ENCODE data around the gene MCUB. TPM values are rescaled to one million over a fixed set of nuclear protein-coding genes. Genes with fewer than 3 reads are reported as not detected.

MCUB gene
- polyA plus RNA-seq, 3 donors = 117 to 125 (median 123) TPM

- no peaks in the 10 kb centered on the region for H3K27me3 Mint-ChIP-seq (ENCODE audit: low read depth in 3 of 3)
- peaks cover 15% of the 10 kb centered on the region for H3K4me1 Mint-ChIP-seq
These were observed 71.6 kb downstream of the MCUB start for GRCh38 chr4:109631532-109632108.

GRCh38 chr4:109640644-109641043 lies 80.6 kb downstream of the MCUB start:
- Histone ChIP-seq H3K9ac (ENCODE audit: insufficient read depth, low read length, poor library complexity, severe bottlenecking) (no peak overlapping the region), H2AFZ (ENCODE audit: insufficient read depth, low read depth, low read length, poor library complexity, severe bottlenecking) (no peak overlapping the region), H3K9me3 (replicated peaks in 1 of 2; ENCODE audit: control insufficient read depth in 1 of 2, insufficient read depth in 1 of 2, low read length in 2 of 2) (peaks cover 0 to 4% of the 10 kb centered on the region in 2 donors), H3K4me2 (replicated peaks; ENCODE audit: extremely low read depth, low read length, poor library complexity, severe bottlenecking) (no peak overlapping the region), H3K27ac (ENCODE audit: low read depth in 1 of 2, low read length in 2 of 2) (no peak overlapping the region), H3K36me3 (replicated peaks in 1 of 2; ENCODE audit: control insufficient read depth in 1 of 2, insufficient read depth in 2 of 2, low read length in 2 of 2) (no peaks in the 10 kb centered on the region), H3K27me3 (ENCODE audit: control insufficient read depth in 2 of 2, insufficient read depth in 2 of 2, low read length in 2 of 2) (no peaks in the 10 kb centered on the region), H3K4me3 (replicated peaks in 1 of 3; ENCODE audit: low read depth in 2 of 3, low read length in 3 of 3) (no peak overlapping the region), H3K4me1 (ENCODE audit: control insufficient read depth in 1 of 2, insufficient read depth in 2 of 2, low read length in 2 of 2) (no peaks in the 10 kb centered on the region), H3K79me2 (ENCODE audit: insufficient read depth, low read length) (peaks cover 12% of the 10 kb centered on the region), H4K20me1 (ENCODE audit: insufficient read depth, low read length) (peaks cover 78% of the 10 kb centered on the region)
- intact Hi-C loops (cut with micrococcal nuclease) = no loop called here
- DNase-seq = no peak
- H3K27me3 Mint-ChIP-seq (ENCODE audit: low read depth in 3 of 3) = peaks cover 0 to 3% (median 0%) of the 10 kb centered on the region in 3 donors
- H3K27ac Mint-ChIP-seq = peak overlapping the region in 1 of 7 donors; percentile 55
- no peak overlapping the region for H3K4me3 Mint-ChIP-seq
- H3K4me1 Mint-ChIP-seq = no peaks in the 10 kb centered on the region
- no peak for TF ChIP-seq CTCF (IDR thresholded peaks at IDR 0.05)
- peaks cover 4 to 16% of the 10 kb centered on the region in 2 donors for H3K36me3 Mint-ChIP-seq
- no CpG with 5 or more reads among the region's 2 CpGs for WGBS (ENCODE audit: insufficient coverage)
- H3K9me3 Mint-ChIP-seq = peaks cover 3 to 12% (median 7%) of the 10 kb centered on the region in 7 donors

More at GRCh38 chr4:109631532-109632108, 71.6 kb downstream of the MCUB start:
- Mint-ChIP-seq H3K36me3 (peaks cover 3 to 6% of the 10 kb centered on the region in 2 donors), H3K4me3 (no peak overlapping the region), H3K27ac (peak overlapping the region in 3 of 7 donors; percentile 23 to 66 (median 34)), H3K9me3 (peaks cover 2 to 8% (median 4%) of the 10 kb centered on the region in 7 donors)
- Histone ChIP-seq H3K9ac (ENCODE audit: insufficient read depth, low read length, poor library complexity, severe bottlenecking) (no peak overlapping the region), H3K27me3 (ENCODE audit: control insufficient read depth in 2 of 2, insufficient read depth in 2 of 2, low read length in 2 of 2) (no peaks in the 10 kb centered on the region), H3K27ac (ENCODE audit: low read depth in 1 of 2, low read length in 2 of 2) (peak overlapping the region in 1 of 2 donors; percentile 6), H2AFZ (ENCODE audit: insufficient read depth, low read depth, low read length, poor library complexity, severe bottlenecking) (no peak overlapping the region), H3K9me3 (replicated peaks in 1 of 2; ENCODE audit: control insufficient read depth in 1 of 2, insufficient read depth in 1 of 2, low read length in 2 of 2) (peaks cover 0 to 4% of the 10 kb centered on the region in 2 donors), H4K20me1 (ENCODE audit: insufficient read depth, low read length) (peaks cover 63% of the 10 kb centered on the region), H3K4me3 (replicated peaks in 1 of 3; ENCODE audit: low read depth in 2 of 3, low read length in 3 of 3) (no peak overlapping the region), H3K4me2 (replicated peaks; ENCODE audit: extremely low read depth, low read length, poor library complexity, severe bottlenecking) (no peak overlapping the region), H3K4me1 (ENCODE audit: control insufficient read depth in 1 of 2, insufficient read depth in 2 of 2, low read length in 2 of 2) (peaks cover 0 to 5% of the 10 kb centered on the region in 2 donors), H3K36me3 (replicated peaks in 1 of 2; ENCODE audit: control insufficient read depth in 1 of 2, insufficient read depth in 2 of 2, low read length in 2 of 2) (peaks cover 0 to 4% of the 10 kb centered on the region in 2 donors), H3K79me2 (ENCODE audit: insufficient read depth, low read length) (peaks cover 3% of the 10 kb centered on the region)
- no peak for TF ChIP-seq CTCF (IDR thresholded peaks at IDR 0.05)
- DNase-seq = no peak
- intact Hi-C loops (cut with micrococcal nuclease) = no loop called here
- 0% methylated on average over 1 of the region's 5 CpGs for WGBS (ENCODE audit: insufficient coverage)

All from CD14-positive monocyte (primary cell).